ENCODE results near the gene FBXL4.

Gene FBXL4

DNA sequence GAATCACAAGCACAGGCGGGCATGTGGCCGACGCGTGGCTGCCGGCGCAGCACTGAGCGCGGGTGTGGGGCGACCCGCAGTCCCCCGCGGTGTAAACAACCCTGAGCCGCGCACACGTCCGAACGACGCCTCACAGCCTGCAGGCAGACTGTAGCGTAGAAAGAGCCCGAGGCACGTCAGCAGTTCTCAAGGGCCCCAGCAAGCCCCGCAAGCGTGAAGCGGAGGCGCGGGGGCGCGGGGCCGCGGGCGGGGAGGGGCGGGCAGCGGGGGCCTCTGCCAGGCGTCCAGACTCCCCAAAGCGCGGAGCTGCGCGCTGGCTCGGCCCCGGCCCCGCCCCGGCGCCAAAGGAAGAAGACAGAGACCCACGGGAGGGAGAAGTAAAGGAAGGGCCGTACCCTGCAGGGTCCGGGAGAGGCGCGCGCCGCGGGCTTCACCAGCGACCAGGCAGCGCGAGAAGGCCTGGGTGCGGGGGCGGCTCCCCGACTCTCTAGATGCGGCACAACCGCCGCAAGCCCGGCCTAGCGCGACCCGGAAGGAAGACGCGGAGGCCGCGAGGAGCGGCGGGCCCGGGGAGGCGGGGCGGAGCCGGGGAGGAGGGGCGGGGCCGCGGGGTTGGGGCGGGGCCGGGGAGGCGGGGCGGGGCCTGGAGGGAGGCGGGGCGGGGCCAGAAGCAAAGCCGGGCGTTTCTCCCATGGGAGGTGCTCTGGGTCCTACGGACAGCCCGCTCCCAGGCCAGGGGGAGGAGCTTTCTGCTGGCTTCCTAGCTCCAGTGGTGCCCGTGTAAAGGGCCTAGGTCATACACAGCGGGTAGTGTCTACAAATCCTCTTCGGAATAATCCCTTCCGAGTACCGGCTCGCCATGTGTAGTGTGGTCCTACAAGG lies at the start of gene FBXL4:
TSS of gene FBXL4 (minus strand) at position 536 of the 882 bp plus-strand sequence. CDS start 20,958 bp downstream, outside the sequence.
- peak; percentile 50 to 72 for DNase-seq (ENCODE audit: low read depth in 1 of 2, low spot score in 1 of 2)

DNA sequence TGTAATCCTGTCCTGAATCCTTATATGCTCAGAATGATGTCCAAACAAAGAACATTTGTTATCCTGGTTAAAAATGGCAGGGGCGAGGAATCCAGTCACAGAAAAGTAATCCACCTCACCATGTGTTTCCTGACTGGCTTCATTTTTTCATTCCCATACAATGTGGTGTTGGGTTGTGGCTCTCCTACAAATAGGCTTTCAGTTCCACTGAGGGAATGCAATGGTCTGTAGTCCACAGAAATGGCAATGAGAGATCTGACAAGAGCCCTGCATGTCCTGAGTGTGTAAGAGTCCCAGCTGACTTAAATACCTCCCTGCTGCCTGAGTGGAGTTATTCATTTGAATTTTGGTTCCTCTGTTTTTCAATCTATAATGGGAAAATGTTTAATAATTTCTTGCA lies 47.4 kb upstream of the FBXL4 start:
- no peak for DNase-seq (ENCODE audit: low read depth in 1 of 2, low spot score in 1 of 2)

DNA sequence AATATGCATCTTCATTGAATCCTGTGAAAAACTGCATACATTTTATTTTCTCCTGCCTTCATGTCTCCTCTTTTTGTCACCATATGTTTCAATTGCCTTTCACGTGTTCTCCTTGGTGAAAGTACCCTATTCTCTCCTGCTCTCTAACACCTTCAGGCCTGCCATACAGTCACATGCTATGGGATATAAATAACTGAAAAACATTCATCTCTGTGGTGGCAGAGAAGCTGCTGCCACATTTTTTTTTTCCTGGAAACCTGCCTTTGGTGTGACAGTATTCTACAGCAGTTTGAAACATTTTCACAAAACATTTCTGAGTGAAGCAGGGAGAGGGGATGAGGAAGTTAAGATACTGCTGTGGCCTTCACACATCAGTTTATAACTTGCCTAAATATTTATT lies 44.8 kb upstream of the FBXL4 start:
- DNase-seq (ENCODE audit: low read depth in 1 of 2, low spot score in 1 of 2): no peak

DNA sequence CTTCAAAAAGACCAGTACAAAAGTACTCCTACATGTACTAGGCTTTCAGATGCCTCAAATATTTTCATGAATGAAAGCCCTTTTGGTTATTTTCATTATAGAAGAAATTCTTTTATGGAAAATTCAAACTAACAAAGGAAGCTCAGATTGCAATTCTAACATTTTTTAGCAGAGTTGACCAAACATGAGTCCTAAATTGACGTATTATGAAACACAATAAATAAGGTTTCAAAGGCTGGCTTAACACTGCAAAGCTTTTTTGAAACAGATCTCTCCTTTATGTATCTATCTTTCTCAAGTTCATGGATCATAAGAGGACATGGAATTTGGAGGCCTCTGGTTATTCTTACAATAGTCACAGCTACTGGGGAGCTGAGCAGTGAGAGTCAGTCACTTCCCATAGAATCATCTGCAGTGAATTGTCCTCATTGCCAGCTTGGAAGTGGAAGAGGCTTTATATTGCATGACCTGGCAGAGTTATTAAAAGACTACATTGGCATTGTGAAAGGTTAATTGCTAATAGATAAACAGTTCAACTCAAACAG lies 38.4 kb upstream of the FBXL4 start:
- DNase-seq (ENCODE audit: low read depth in 1 of 2, low spot score in 1 of 2): no peak

DNA sequence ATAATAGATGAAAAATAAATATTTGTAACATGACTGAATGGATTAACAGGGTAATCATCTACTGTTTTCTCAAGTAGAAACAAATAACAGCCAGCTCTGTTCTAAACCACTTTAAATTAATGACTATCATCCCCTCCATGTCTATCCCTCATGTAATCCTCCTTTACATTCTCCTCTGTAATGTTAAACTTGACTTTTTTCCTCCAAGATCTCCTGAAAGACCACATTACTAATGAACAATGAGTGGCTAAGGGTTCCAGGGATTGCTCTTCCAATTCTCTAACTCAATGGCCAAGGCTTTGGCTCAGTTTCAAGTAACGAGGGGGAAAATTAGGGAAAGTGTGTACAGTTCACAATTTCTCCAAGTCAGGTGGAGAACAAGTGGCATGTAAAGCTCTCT lies 37.6 kb upstream of the FBXL4 start:
- no peak for DNase-seq (ENCODE audit: low read depth in 1 of 2, low spot score in 1 of 2)

DNA sequence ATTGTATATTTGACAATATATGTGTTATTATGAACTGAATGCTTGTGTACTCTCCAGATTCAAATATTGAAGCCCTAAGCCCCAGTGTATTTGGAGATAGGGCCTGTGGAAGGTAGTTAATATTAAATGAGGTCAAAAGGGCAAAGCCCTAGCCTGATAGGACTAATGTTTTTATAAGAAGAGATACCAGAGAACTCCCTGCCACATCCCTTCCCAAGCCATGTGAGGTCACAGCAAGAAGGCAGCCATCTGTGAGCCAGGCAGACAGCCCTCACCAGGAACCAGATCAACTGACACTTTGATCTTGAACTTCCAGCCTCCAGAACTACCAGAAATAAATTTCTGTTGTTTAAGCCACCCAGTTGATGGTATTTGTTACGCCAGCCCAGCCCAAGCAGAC lies 36.4 kb upstream of the FBXL4 start:
- no peak for DNase-seq (ENCODE audit: low read depth in 1 of 2, low spot score in 1 of 2)

DNA sequence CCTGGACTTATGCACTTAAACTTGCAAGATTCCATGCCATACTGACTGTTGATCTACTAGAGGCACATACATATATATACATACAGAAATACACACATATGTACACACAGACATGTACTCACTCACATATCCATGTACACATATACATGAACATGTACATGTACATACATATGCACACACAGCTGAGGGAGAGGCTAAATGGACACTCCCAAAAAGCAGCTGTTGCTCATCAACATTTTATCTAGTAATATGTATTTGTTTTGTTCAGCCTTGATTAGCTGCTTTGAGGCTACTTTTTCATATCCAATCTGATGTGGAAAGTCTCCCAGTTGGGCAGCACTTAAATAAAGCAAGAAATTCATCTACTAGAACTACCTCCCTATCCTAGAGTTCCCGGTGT lies 33.7 kb upstream of the FBXL4 start:
- DNase-seq (ENCODE audit: low read depth in 1 of 2, low spot score in 1 of 2): no peak

DNA sequence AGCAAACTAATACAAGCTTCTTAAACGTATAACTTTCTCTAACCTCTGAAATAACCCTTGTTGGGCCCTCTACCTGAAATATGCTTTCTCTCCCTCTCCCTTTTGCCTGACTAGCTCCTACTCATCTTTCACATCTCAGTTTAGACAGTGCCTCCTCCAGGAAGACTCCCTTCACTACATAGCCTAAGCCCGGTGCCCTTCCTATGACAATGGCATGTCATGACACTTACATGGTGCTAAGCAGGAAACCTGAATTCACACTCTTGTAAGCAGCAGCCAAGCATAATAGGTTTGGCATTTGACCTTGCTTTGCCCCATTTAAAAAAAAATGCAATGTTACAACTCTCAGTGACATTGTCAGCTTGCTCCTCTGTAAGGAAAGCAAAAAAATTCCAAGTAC lies 33.1 kb upstream of the FBXL4 start:
- no peak for DNase-seq (ENCODE audit: low read depth in 1 of 2, low spot score in 1 of 2)

DNA sequence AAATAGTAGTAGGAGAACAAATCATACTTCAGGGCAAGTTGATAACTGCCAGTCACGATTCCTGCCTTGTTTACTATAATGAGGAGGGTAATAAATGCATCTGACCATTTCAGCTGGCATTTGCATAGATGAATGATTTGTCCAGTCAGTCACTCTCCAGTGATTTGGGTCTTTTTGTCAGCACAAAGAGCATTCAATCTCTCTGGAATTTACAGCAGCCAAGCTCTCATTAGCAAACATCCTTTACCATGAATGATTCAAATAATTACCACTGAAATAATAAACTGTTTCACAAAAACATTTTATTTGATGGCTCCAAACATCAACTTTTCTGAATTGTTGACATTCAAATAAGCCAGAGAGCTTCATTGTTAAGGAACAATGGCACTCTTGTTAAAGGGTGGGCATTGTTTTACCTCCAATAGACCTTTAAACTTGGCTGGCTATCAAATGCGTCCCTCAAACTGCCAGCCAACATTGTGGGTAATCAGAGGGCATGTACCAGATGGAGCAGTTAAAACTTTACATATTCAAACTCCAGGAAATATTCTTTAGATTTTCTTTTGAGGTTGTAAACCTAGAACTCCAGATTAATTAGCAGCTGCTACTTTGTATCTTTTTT lies 30.0 kb upstream of the FBXL4 start:
- DNase-seq (ENCODE audit: low read depth in 1 of 2, low spot score in 1 of 2): no peak

DNA sequence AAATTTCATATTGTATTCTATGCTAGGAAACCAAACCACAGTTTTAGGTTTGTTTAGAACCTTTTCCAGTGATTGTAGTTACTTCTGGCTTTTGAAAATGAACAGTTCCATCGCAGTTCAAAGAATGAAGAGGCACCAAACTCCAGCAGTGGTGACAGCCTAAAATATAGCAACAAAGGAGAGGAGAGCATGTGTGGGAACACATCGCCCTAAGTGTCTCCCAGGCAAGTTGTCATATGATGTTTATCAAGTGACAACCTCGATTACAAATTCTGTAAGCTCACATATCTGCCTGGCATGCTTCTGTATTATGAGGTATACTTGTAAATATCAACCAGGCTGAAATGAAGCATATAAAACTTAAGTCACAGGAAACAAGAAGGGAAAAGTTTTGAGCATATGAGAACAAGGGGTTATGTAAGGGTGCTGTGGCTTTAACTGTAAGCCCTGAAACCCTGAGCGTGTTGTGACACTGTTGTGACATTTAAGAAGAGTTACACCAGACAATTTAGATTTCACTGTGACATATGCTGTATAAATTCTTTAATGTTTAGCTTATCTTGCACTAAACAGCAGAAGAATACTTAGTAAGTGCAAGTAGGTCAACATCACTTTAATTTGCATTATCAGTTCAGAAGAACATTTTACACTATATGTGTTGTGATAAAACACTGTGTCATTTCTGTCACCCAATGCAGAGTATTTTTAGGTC lies 29.1 kb upstream of the FBXL4 start:
- DNase-seq (ENCODE audit: low read depth in 1 of 2, low spot score in 1 of 2): no peak

DNA sequence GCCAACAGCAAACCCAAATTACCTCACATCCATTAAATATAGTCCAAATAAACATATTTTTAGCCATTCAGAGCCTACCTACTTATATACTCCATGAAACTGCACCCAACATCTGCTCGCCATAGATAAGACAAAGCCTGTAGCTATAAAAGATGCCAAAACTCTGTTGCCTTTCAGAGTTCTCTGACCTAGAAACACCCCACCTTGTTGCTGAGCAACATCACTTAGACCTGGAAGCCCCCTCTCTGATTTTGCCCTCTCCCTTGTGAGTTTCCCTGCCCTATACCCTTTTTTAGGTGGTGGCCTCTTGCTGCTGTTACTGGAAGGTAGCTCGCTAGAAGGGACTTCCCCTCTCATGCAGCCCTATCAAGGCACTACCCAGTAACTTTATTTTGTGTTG lies 27.7 kb upstream of the FBXL4 start:
- DNase-seq (ENCODE audit: low read depth in 1 of 2, low spot score in 1 of 2): no peak

DNA sequence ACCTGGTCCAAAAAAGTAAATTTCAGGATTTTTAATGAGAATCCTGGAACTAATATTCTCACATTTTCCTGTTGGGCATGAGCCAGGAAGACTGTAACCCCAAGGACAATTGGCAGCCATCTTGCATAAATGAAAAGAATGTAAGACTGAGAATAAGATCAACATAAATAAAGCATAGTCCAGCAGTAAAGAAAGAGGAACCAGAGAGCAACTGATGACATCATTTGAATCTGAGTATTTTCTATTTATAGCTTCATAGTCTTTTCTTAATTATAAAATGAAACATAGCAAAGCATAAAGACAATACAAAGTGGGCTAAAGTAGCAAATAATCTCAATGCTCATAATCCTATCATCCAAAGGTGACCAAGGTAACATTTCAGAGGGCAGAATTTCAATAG lies 26.6 kb upstream of the FBXL4 start:
- no peak for DNase-seq (ENCODE audit: low read depth in 1 of 2, low spot score in 1 of 2)

DNA sequence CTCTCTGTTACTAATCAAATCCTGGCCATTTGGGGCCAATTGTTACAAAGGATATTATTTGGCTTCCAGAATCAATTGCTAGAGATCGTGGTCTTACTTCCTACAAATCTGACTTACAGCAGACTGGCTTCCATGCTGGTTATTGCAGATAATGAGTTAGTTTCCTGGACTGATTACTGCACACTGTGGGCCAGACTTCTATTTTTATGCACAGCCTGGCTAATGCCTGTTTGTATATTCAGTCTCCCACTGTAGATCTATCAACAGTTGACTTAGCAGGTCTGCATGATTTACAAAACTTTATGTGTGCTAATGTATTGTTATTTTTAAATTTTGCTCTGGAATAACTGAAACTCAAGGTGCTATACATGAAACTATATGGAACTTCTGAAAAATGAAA lies 25.8 kb upstream of the FBXL4 start:
- no peak for DNase-seq (ENCODE audit: low read depth in 1 of 2, low spot score in 1 of 2)

DNA sequence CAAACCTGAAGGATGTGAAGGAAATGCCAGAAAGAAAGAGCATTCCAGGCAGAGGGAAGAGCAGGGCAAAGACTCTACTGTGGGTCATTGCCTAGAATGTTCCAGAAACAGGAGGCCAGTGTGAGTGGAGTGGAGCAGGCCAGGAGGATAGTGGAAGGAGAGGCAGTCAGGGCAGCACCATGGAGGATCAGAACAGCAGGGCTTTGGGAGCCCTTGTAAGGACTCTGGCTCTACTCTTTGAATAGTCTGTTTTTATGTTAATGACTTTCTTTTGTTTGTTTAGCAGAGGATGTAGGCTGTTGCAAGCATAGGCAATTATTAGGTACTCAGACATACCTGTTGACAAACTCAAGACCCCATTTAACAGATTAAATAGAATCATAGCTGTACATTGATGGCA lies 23.6 kb upstream of the FBXL4 start:
- no peak for DNase-seq (ENCODE audit: low read depth in 1 of 2, low spot score in 1 of 2)

DNA sequence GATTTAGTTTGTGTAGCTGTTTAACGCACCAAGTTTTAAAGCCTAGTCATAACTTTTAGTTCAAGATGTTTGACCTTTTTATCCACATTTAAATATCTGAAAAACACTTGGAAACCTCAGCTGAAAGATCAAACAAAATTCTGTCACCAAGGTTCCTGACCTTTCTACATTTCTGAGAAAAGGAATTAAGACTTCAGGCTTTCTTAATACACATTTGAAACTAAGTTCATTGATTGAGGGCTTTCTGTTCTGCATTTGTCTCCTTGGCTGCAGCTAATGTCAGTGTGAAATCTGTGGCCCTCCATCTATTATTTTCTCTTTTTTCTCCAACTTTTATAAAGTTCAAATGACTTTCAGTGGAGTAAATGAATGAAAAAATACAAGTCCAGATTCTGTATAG lies 22.7 kb upstream of the FBXL4 start:
- DNase-seq (ENCODE audit: low read depth in 1 of 2, low spot score in 1 of 2): no peak

DNA sequence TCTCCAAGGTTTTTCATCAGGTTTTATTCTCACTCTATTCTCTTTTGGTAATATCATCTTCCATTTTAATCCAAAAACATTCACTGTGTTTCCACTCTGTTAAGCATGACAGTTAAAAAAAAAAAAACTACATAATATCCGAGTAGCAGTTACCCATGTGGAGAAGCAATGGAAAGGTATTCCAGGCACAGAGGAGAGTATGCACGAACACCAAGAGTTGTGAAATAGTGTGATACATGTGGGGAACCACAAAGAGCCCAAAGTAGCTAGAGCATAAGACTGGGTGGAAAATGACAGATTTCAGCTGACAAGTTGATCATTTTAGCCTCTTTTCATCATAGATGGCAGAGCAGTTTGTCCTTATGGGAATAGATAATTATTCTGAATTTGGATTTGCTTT lies 19.9 kb upstream of the FBXL4 start:
- no peak for DNase-seq (ENCODE audit: low read depth in 1 of 2, low spot score in 1 of 2)

DNA sequence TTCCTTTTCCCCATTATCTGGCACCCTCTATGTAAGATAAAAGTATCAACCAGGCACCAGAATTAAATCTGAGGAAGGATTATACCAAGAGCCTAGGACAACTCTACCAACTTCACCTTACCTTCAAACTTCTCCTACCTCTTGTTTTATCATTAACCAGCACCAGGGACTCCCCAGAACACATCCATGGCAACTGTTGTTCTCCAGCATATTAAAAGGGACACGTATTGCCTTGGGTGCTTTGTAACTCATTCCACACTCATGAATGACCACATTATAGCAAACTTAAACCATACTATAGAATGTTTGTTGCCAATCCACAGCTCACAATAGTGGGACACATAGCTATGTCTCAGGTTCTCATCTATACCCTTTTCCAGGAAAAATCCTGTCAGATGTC lies 11.9 kb upstream of the FBXL4 start:
- DNase-seq (ENCODE audit: low read depth in 1 of 2, low spot score in 1 of 2): no peak

DNA sequence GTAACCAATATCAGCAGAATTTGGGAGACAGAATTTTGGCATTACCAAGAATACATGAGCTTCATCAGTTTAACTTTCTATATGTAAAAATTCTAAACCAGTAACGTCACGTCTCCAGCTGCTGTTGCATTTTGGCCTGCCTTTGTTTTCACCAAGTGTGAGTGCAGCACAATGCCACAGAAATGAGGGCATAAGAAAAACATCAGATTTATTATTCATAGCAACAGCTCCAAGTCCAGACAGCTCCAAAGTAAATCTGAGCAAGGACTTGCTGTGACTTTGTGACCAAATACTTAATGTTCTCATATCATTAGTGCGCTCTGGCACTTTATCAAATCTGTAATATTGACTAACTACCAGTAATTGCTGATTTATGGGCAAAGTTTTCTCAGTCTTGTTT lies 11.0 kb upstream of the FBXL4 start:
- no peak for DNase-seq (ENCODE audit: low read depth in 1 of 2, low spot score in 1 of 2)

DNA sequence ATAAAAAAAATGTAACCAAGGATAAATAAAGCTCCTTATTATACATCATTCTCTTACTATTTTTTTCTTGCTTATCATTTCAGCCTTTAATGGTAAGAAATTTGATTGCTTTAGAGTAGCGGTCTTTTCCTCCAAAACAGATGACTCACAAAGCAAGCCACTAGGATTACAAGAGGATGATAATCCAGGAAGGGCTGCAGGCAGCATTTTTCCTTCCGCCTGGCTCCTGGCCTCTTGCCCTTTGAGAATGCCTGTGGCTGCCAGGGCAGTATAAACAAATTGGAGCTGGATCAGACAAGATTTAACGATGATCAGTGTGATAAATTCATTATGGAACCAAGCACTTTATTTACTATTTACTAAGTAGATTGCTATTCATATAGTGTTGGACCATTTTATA lies 9.7 kb upstream of the FBXL4 start:
- no peak for DNase-seq (ENCODE audit: low read depth in 1 of 2, low spot score in 1 of 2)

DNA sequence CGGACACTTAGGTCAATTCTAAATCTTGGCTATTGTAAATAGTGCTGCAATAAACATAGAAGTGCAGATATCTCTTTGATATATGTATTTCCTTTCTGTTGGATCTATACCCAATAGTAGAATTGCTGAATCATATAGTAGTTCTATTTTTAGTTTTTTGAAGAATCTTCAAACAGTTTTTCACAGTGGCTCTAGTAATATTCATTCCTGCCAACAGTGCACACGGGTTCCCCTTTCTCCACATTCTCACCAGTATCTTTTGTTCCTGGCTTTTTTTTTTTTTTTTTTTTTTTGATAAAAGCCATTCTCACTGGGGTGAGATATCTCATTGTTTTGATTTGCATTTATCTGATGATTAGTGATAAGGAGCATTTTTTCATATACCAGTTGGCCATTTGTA lies 1.8 kb upstream of the FBXL4 start:
- no peak for DNase-seq (ENCODE audit: low read depth in 1 of 2, low spot score in 1 of 2)

DNA sequence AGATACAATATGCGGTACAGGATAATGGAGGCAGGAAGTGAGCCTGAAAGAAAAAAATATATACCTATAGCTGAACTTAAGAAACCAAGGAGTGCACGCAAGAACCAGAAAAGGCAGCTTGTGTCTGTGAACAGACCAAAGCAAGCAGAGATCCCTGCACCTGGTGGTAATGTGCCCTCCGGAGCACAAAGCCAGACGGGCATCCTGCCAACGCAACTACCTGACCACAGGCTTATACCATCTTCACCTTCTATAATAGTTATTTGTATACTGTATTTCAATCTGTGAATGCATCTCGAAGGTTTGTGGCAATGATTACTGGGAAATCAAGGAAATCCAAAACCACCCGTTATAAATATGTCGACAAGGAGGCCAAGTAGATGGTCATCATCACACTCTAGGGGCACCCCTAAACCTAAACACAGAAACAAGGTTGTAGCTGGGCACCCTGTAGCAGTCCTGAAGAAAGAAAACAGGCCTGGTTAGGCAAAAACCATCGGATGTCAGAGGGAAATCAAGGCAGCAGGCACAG lies 801 bp downstream of the FBXL4 start:
- DNase-seq (ENCODE audit: low read depth in 1 of 2, low spot score in 1 of 2): peak; percentile 4 to 18

Measured in activated T-helper 1 cell treated with anti-CD3 and anti-CD28 coated beads, Interleukin-2, amount 50 U/mL, for 16 hours (primary cell).